ENCODE measurements around the gene PCLO.

DNA sequence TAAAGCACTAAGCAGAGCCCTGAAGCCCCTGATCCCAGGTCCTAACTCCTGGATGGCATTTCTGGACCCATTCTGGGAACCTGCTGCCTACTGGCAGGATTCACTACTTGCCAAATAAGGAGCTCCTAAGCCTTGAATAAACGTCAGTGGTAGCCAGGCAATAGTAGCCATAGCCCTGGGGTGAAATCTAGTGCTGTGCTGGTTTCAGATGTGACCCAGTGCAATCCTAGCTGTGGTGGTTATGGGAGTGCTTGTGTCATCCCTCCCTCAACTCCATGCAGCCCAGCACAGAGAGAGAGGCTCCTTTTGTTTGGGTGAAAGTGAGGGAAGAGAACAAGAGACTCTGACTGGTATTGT is 43.7 kb downstream of the PCLO start:
- TF ChIP-seq, protein P1, sequence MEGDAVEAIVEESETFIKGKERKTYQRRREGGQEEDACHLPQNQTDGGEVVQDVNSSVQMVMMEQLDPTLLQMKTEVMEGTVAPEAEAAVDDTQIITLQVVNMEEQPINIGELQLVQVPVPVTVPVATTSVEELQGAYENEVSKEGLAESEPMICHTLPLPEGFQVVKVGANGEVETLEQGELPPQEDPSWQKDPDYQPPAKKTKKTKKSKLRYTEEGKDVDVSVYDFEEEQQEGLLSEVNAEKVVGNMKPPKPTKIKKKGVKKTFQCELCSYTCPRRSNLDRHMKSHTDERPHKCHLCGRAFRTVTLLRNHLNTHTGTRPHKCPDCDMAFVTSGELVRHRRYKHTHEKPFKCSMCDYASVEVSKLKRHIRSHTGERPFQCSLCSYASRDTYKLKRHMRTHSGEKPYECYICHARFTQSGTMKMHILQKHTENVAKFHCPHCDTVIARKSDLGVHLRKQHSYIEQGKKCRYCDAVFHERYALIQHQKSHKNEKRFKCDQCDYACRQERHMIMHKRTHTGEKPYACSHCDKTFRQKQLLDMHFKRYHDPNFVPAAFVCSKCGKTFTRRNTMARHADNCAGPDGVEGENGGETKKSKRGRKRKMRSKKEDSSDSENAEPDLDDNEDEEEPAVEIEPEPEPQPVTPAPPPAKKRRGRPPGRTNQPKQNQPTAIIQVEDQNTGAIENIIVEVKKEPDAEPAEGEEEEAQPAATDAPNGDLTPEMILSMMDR (conservative IDR thresholded peaks at IDR 0.05; ENCODE audit: low read depth, low read length), result no peak
- no peak for TF ChIP-seq EZH2 (IDR thresholded peaks at IDR 0.05; ENCODE audit: low read length, unreplicated experiment)
- TF ChIP-seq EZH2phosphoT487 (IDR thresholded peaks at IDR 0.05; ENCODE audit: borderline replicate concordance, low read length), result no peak
